Measurements from ENCODE around the gene ZNF276.
A peak's percentile ranks its signal among the peaks of the same experiment; 100 is the strongest.
"Not testable (repeated sequence)": the region's sequence is repeated elsewhere in the genome, so short reads cannot be mapped to it uniquely, and the experiment has no call there.

The ZNF276 gene, protein sequence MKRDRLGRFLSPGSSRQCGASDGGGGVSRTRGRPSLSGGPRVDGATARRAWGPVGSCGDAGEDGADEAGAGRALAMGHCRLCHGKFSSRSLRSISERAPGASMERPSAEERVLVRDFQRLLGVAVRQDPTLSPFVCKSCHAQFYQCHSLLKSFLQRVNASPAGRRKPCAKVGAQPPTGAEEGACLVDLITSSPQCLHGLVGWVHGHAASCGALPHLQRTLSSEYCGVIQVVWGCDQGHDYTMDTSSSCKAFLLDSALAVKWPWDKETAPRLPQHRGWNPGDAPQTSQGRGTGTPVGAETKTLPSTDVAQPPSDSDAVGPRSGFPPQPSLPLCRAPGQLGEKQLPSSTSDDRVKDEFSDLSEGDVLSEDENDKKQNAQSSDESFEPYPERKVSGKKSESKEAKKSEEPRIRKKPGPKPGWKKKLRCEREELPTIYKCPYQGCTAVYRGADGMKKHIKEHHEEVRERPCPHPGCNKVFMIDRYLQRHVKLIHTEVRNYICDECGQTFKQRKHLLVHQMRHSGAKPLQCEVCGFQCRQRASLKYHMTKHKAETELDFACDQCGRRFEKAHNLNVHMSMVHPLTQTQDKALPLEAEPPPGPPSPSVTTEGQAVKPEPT

DNA sequence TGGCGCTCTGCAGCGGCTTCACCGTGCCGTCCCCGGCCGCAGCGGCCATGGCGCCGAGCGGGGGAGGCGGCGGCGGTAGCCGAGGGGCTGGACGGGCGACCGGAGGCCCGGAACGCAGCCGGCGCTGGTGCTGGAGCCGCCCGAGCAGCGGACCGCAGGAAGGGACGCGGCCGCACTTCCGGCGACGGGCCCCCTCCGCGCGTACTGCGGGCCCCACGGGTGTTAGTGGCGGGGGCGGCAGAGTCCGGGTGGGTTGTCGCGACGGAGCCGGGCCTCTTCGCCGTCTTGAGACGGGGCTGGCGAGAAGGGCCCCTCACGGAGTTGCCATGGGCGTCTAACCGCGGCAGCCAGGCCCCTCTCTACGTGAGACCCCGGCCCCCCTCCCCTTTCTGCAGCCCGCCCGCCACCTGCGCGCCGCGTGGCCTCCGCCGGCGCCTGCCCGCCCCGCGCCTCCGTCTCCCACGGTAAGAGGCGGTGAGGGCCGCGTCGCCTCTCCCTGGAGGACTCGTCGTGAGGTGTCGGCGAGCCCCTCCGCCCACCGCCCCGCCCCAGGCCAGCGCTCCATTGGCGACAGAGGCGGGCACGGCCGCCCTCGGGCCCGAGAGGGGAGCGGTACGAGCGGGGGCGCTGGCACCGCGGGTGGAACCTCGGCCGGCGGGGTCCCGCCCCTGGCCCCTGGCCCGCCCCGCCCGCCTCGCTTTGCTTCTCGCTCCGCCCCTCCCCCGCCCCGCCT, at the start of gene ZNF276, which contains the start of gene VPS9D1:
ZNF276 (plus strand) TSS at position 725 of the 733 bp plus-strand sequence. CDS start 104 bp downstream, outside the sequence.
VPS9D1 (minus strand) TSS at position 86 of the 733 bp plus-strand sequence; CDS start at position 49, 37 bp downstream.
- H3K4me3 ChIP-seq (ENCODE audit: control insufficient read depth, low read depth, low read length): peak within 1 kb of the TSS; percentile 70
- peak; percentile 68 for DNase-seq (ENCODE audit: low read depth)
- TF ChIP-seq CTCF (conservative IDR thresholded peaks at IDR 0.05; ENCODE audit: control insufficient read depth, insufficient read depth, low read depth, low read length): no peak

DNA sequence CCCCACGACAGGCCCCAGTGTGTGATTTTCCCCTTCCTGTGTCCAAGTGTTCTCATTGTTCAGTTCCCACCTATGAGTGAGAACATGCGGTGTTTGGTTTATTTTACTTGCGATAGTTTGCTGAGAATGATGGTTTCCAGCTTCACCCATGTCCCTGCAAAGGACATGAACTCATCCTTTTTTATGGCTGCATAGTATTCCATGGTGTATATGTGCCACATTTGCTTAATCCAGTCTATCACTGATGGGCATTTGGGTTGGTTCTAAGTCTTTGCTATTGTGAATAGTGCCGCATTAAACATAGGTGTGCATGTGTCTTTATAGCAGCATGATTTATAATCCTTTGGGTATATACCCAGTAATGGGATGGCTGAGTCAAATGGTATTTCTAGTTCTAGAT, 49.8 kb upstream of the ZNF276 start:
- not testable (repeated sequence) for H3K4me3 ChIP-seq (ENCODE audit: control insufficient read depth, low read depth, low read length); DNase-seq (ENCODE audit: low read depth)

GRCh38 chr16:89672177-89672941, 49.0 kb upstream of the ZNF276 start:
- no peak for DNase-seq (ENCODE audit: low read depth)
- no peak for TF ChIP-seq CTCF (conservative IDR thresholded peaks at IDR 0.05; ENCODE audit: control insufficient read depth, insufficient read depth, low read depth, low read length)
- no peak overlapping the region for H3K4me3 ChIP-seq (ENCODE audit: control insufficient read depth, low read depth, low read length)

DNA sequence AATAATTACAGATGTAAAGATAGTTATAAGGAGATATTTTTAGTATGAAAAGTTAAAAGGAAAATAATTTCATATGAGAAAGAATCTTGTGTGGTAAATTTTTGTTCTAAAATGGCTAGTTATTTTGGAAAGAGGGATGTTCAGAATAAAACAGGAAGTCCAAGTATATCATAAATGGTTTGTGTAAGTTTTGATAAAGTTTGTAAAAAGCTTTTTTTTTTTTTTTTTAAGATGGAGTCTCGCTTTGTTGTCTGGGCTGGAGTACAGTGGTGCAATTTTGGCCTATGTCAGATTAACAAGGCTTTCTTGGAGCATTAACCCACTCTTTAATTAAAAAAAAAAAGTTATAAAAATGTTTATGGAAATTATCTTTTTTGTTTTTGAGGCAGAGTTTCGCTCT, 43.1 kb upstream of the ZNF276 start:
- no peak for DNase-seq (ENCODE audit: low read depth)
- TF ChIP-seq CTCF (conservative IDR thresholded peaks at IDR 0.05; ENCODE audit: control insufficient read depth, insufficient read depth, low read depth, low read length): no peak
- H3K4me3 ChIP-seq (ENCODE audit: control insufficient read depth, low read depth, low read length): no peak overlapping the region

DNA sequence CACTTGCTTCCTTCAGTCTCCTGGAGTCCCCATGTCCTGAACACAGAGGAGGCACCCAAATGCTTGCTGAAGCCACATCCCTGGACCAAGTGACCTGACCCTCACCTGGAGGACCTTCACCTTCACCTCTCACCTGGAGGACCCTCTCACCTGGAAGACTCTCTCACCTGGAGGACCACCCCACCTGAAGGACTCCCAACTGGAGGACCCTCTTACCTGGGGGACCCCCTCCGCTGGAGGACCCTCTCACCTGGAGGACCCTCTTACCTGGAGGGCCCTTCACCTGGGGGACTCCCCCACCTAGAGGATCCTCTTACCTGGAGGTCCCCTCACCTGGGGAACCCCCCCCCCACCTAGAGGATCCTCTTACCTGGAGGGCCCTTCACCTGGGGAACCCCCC, 35.4 kb upstream of the ZNF276 start:
- H3K4me3 ChIP-seq (ENCODE audit: control insufficient read depth, low read depth, low read length): no peak overlapping the region
- no peak for TF ChIP-seq CTCF (conservative IDR thresholded peaks at IDR 0.05; ENCODE audit: control insufficient read depth, insufficient read depth, low read depth, low read length)
- DNase-seq (ENCODE audit: low read depth): no peak

DNA sequence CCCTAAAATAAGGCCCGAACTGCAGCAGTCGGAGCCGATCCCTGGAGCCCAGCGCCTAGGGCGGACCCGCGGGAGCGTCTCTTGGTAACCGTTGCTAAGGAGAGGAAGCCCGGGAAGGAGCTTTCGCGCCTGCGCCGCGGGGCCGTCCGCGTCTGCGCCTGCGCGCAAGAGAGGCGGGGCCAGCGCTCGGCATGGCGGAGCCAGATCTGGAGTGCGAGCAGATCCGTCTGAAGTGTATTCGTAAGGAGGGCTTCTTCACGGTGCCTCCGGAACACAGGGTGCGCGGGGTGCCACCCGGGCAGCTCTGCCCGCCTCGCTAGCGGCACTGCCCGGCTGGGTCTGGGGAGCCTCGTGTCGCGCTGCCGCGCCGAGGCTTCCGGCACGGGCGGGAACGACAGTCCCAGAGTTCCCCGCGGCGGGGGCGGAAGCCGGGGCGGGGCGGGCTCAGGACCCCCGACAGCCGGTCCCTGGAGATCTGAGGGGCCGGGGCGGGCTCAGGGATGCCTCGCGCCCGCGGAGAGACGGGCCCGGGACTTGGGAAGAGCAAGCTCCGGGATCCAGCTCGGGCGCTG, 34.7 kb upstream of the ZNF276 start, which contains the start of gene CDK10:
CDK10 (plus strand) TSS at position 170 of the 572 bp plus-strand sequence; CDS start at position 192, 22 bp downstream.
- TF ChIP-seq CTCF (conservative IDR thresholded peaks at IDR 0.05; ENCODE audit: control insufficient read depth, insufficient read depth, low read depth, low read length): no peak
- H3K4me3 ChIP-seq (ENCODE audit: control insufficient read depth, low read depth, low read length): peak within 1 kb of the TSS; percentile 80
- DNase-seq (ENCODE audit: low read depth): peak; percentile 79
